GM23248 (cell line): Measurements from ENCODE around the gene PROC.

Experiments used
- EZH2 ChIP-seq: fragments of 200-600 bp; sonication (generic); IDR thresholded peaks from 2 replicates; pipeline ENCODE4 v1.6.1; 2018; ENCODE audit warnings: antibody characterized with exemption, mild to moderate bottlenecking; ENCODE audit not compliant: insufficient read depth, poor library complexity, severe bottlenecking
- EZH2phosphoT487 ChIP-seq: fragments of 200-600 bp; sonication (generic); IDR thresholded peaks from 2 replicates; pipeline ENCODE4 v1.6.1; 2018; ENCODE audit warnings: antibody characterized with exemption, moderate library complexity, mild to moderate bottlenecking, low read depth; ENCODE audit not compliant: insufficient read depth

DNA sequence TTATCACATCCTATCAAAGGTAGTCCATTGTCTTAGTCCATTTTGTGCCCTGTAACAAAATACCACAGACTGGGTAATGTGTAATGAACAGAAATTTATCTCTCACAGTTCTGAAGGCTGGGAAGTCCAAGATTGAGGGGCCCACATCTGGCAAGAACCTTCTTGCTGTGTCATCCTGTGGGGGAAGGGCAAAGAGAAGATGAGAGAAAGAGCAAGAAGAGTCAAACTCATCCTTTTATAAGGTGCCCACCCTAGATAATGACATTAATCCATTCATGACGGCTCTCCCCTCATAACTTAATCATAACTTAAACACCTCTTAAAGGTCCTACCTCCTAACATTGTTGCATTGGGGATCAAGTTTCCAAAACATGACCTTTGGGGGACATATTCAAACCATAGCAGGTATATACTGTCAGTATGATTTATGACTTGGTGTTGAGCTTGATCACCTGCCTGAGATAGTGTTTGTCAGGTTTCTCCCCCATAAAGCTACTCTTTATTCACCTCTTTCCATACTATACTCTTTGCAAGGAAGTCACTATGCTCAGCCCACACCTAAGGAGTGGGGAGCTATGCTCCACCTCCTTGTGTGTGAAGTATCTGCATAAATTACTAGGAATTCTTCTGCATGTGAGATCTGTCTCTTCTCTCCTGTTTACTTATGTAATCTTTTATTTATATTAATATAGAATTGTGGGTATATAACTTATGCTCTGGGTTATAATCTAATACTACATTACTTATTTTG is 25.2 kb upstream of the PROC start:
- TF ChIP-seq EZH2 (no peak), EZH2phosphoT487 (no peak)
